Activated naive CD4-positive, alpha-beta T cell treated with Interleukin-2 at 50 U/mL for 16 hours (primary cell): Measurements from ENCODE around the gene PDIK1L.
A peak's percentile ranks its signal among the peaks of the same experiment; 100 is the strongest.

Experiments
- DNase-seq: peaks from one replicate; pipeline ENCODE4 v3.0.0-alpha.2; 2020

The PDIK1L gene

GRCh38 chr1:26124418-26125331, 13.1 kb downstream of the PDIK1L start:
- DNase-seq, result no peak

- no peak for DNase-seq
These were observed 13.8 kb downstream of the PDIK1L start for GRCh38 chr1:26125382-26125781.

- DNase-seq, result no peak
These were observed 14.3 kb downstream of the PDIK1L start for GRCh38 chr1:26125946-26126320.

GRCh38 chr1:26126321-26127084, 14.9 kb downstream of the PDIK1L start:
- DNase-seq, result peak; percentile 38

GRCh38 chr1:26127235-26128163, 15.9 kb downstream of the PDIK1L start:
- no peak for DNase-seq

GRCh38 chr1:26129778-26130177, 18.2 kb downstream of the PDIK1L start:
- no peak for DNase-seq

GRCh38 chr1:26130695-26131094, 19.1 kb downstream of the PDIK1L start:
- DNase-seq, result no peak

- no peak for DNase-seq
These were observed 20.7 kb downstream of the PDIK1L start for GRCh38 chr1:26132128-26132833.

- no peak for DNase-seq
These were observed 21.2 kb downstream of the PDIK1L start for GRCh38 chr1:26132834-26133167.

GRCh38 chr1:26134466-26134865, 22.8 kb downstream of the PDIK1L start:
- DNase-seq, result no peak

GRCh38 chr1:26138974-26139558, 27.4 kb downstream of the PDIK1L start:
- DNase-seq, result no peak

- no peak for DNase-seq
These were observed 30.5 kb downstream of the PDIK1L start for GRCh38 chr1:26142159-26142558.

GRCh38 chr1:26145041-26145959, 33.7 kb downstream of the PDIK1L start:
- peak; percentile 70 for DNase-seq

GRCh38 chr1:26145960-26146294, 34.3 kb downstream of the PDIK1L start:
- DNase-seq, result no peak

- no peak for DNase-seq
These were observed 37.3 kb downstream of the PDIK1L start for GRCh38 chr1:26148887-26149286.

- DNase-seq, result no peak
These were observed 42.4 kb downstream of the PDIK1L start for GRCh38 chr1:26153966-26154532.

- DNase-seq, result no peak
These were observed 43.1 kb downstream of the PDIK1L start for GRCh38 chr1:26154750-26155149.

- DNase-seq, result no peak
These were observed 44.0 kb downstream of the PDIK1L start for GRCh38 chr1:26155370-26156284.

- DNase-seq, result no peak
These were observed 44.8 kb downstream of the PDIK1L start for GRCh38 chr1:26156285-26157038.
